Measurements from ENCODE around the gene ATP6V1F. TPM values are rescaled to one million over a fixed set of nuclear protein-coding genes. Genes with fewer than 3 reads are reported as not detected.
A peak's percentile ranks its signal among the peaks of the same experiment; 100 is the strongest.

Gene ATP6V1F
- total and polyA plus RNA-seq, 8 donors = 2.0 to 282 (median 67.7) TPM

DNA sequence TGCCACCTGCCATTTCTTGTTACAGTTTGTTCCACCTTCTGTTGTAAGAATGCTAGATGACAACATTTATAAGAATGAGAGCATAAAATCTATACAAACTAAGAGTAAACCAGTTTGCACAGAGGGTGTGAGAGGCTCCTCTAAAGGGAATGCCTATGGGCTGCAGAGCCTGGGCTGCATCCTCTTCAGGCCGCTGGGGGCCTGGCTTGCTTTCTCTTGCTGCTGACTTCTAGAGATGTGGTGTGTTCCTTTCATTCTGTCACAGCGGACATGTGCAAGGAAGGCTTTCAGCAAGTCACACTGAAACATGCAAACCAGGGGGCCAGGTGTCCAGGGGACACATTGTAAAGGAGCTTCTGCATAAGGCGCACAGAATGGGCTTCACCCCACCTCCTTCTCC is 7.1 kb upstream of the ATP6V1F start:
- intact Hi-C loops (cut with DNase I; ENCODE audit: low total_unique reads) = no loop called here
- no peak for TF ChIP-seq EP300 (IDR thresholded peaks at IDR 0.05)
- TF ChIP-seq, protein P1, sequence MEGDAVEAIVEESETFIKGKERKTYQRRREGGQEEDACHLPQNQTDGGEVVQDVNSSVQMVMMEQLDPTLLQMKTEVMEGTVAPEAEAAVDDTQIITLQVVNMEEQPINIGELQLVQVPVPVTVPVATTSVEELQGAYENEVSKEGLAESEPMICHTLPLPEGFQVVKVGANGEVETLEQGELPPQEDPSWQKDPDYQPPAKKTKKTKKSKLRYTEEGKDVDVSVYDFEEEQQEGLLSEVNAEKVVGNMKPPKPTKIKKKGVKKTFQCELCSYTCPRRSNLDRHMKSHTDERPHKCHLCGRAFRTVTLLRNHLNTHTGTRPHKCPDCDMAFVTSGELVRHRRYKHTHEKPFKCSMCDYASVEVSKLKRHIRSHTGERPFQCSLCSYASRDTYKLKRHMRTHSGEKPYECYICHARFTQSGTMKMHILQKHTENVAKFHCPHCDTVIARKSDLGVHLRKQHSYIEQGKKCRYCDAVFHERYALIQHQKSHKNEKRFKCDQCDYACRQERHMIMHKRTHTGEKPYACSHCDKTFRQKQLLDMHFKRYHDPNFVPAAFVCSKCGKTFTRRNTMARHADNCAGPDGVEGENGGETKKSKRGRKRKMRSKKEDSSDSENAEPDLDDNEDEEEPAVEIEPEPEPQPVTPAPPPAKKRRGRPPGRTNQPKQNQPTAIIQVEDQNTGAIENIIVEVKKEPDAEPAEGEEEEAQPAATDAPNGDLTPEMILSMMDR (IDR thresholded peaks at IDR 0.05) = no peak
- no peak for TF ChIP-seq POLR2AphosphoS5 (IDR thresholded peaks at IDR 0.05)
- TF ChIP-seq POLR2A (IDR thresholded peaks at IDR 0.05) = no peak
- Histone ChIP-seq H3K9me3 (no peaks in the 10 kb centered on the region), H3K36me3 (peaks cover 0 to 70% (median 56%) of the 10 kb centered on the region in 4 donors), H3K4me3 (no peak overlapping the region), H3K27me3 (no peaks in the 10 kb centered on the region), H3K27ac (no peak overlapping the region), H3K4me1 (peaks cover 16 to 23% (median 20%) of the 10 kb centered on the region in 4 donors)
- WGBS, 5 donors = 79 to 89% (median 87%) methylated on average over 3 of the region's 3 CpGs
- DNase-seq = no peak

DNA sequence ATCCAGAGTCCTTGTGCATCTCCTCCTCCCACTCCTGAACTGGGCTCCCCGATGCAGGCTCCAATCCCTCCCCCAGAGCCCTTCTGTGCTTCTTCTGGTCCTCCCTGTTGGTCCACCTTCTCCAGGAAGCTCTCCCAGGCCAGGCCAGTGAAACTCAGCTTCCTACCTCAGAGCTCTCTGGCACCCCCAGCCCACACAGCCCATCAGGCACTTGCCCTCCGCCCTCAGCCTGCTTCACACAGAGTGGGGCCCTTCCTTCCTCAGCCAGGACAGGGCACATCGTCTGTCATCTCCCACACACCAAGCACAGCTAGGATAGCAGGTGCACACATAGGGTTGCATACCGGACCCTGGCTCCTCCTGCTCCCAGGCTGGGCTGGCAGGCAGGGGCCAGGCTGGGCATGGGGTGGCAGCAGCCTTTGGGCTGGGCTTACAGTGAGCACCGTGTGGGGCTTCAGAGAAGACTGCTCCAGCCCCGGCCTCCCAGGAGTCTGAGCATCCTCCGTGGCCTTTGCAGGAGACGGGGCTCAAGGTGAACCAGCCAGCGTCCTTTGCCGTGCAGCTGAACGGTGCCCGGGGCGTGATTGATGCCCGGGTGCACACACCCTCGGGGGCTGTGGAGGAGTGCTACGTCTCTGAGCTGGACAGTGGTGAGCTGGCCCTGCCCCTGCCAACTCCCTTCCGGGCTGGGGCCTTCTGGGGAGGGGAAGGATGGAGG is 6.5 kb upstream of the ATP6V1F start:
- Histone ChIP-seq H3K4me1 (peaks cover 16 to 29% (median 23%) of the 10 kb centered on the region in 4 donors), H3K36me3 (peaks cover 0 to 64% (median 51%) of the 10 kb centered on the region in 4 donors), H3K27ac (peak overlapping the region in 1 of 5 donors; percentile 6), H3K4me3 (no peak overlapping the region), H3K27me3 (no peaks in the 10 kb centered on the region), H3K9me3 (no peaks in the 10 kb centered on the region)
- no peak for DNase-seq
- TF ChIP-seq, protein P1 (IDR thresholded peaks at IDR 0.05) = no peak
- no peak for TF ChIP-seq EP300 (IDR thresholded peaks at IDR 0.05)
- intact Hi-C loops (cut with DNase I; ENCODE audit: low total_unique reads) = no loop called here
- WGBS, 5 donors = 75 to 92% (median 84%) methylated on average over 5 to 17 of the region's 17 CpGs

DNA sequence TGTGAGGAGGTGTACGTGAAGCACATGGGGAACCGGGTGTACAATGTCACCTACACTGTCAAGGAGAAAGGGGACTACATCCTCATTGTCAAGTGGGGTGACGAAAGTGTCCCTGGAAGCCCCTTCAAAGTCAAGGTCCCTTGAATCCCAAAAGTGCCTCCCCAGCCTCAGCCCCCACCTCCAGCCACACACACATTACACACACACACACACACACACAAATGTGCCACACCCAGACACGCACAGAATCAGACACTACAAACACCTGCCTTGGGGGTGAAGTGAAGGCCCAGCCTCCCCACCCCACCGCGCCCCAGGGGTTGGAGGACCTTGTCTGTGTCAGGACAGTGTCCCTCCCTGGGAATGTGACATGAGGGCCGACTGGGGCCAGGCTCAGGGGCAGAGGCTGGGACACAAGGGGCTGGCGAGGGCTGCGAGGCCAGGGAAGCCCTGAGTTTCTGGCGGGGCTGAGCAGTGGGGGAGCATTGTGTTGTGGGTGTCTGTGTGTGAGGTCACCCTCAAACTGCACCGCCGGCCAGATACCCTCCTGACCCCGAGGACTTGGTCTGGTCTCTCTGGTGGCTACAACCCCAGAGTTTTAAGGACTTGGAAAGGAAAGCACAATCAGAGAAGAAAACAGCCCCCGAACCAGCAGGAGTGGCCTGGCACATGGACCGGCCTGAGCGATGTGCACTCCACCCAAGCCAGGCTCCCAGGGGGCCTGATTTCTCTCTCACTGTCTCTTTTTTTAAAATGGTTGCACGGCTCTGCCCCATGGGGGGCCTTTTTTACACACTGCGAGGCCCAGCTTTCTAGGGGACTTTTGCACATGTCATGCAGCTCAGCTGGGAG is 4.0 kb upstream of the ATP6V1F start:
- no peak for TF ChIP-seq POLR2AphosphoS5 (IDR thresholded peaks at IDR 0.05)
- TF ChIP-seq POLR2A (IDR thresholded peaks at IDR 0.05) = no peak
- no peak for TF ChIP-seq EP300 (IDR thresholded peaks at IDR 0.05)
- Histone ChIP-seq H3K4me3 (no peak overlapping the region), H3K27me3 (no peaks in the 10 kb centered on the region), H3K27ac (peak overlapping the region in 4 of 5 donors; percentile 18 to 88 (median 55)), H3K36me3 (peaks cover 0 to 39% (median 27%) of the 10 kb centered on the region in 4 donors), H3K4me1 (peaks cover 21 to 44% (median 31%) of the 10 kb centered on the region in 4 donors), H3K9me3 (no peaks in the 10 kb centered on the region)
- WGBS, 5 donors = 56 to 79% (median 68%) methylated on average over 15 to 18 of the region's 18 CpGs
- no peak for DNase-seq
- intact Hi-C loops (cut with DNase I; ENCODE audit: low total_unique reads) = no loop called here

DNA sequence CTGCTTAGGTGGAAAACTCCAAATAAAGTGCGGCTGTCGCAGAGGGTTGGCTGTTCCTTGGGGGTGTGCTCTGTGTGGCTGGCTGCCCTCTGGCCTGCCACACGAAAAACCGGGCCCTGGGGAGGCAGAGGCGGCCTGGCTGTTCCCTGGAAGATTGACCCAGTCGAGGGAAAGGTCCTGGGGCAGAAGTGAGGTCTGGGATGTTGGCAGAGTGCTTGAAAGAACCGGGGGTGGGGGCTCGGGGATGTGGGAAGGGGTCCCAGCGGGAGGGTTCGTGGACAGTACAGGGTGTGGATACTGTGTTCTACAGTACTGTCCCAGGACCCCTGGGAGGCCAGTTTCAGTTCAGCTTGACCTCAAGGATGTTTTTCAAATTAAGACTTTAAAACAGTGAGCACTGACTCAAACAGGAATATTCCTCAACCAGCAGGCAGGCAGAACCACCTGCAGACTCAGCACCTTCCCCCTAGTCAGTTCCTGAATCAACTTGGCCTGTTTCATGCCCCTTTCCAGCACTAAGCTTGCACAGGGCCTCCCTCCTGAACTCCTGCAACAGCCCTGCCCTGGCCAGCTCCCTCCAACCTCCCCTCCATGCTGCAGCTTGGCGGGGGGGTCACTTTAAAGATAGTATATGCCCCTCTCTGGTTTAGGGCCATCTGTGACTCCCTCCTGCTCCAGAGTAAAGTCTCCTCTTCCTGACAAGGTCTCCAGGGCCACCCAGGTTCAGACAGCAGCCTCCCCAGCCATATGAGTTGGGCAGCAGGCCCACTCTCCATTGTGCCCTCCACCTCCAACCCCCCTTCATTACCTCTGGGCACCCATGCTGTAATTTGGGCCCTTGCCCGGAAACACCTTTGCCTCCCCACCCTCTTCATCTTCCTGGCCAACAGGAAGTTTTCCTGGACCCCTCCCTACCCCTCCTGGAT is 3.2 kb upstream of the ATP6V1F start:
- peaks cover 0 to 32% (median 19%) of the 10 kb centered on the region in 4 donors for H3K36me3 ChIP-seq
- H3K4me1 ChIP-seq = peaks cover 27 to 53% (median 38%) of the 10 kb centered on the region in 4 donors
- 30 to 66% (median 51%) methylated on average over 12 of the region's 12 CpGs for WGBS, 5 donors
- intact Hi-C loops (cut with DNase I; ENCODE audit: low total_unique reads) = loop anchor here (10.0 kb wide), 1 partner anchor 125 kb away; the partner anchor contains the start of gene CALU
- H3K27ac ChIP-seq = peak overlapping the region in 4 of 5 donors; percentile 18 to 88 (median 55)
- TF ChIP-seq POLR2AphosphoS5 (IDR thresholded peaks at IDR 0.05) = no peak
- no peak for TF ChIP-seq POLR2A (IDR thresholded peaks at IDR 0.05)
- TF ChIP-seq, protein P1 (IDR thresholded peaks at IDR 0.05) = no peak
- TF ChIP-seq EP300 (IDR thresholded peaks at IDR 0.05) = no peak
- H3K4me3 ChIP-seq = no peak overlapping the region
- DNase-seq = peak in 1 of 2 donors; percentile 51
- no peaks in the 10 kb centered on the region for H3K9me3 ChIP-seq
- no peaks in the 10 kb centered on the region for H3K27me3 ChIP-seq

Data from stomach (tissue), 9 donors.